Measurements from ENCODE around the gene BDKRB2. TPM values are rescaled to one million over a fixed set of nuclear protein-coding genes. Genes with fewer than 3 reads are reported as not detected.

The BDKRB2 gene
- total and polyA plus RNA-seq, 2 donors (not counting 1 experiment from before 2014, with no cell fraction given) = not detected

GRCh38 chr14:96181186-96182056 is 23.2 kb upstream of the BDKRB2 start:
- CTCF ChIA-PET = no interaction called here
- H3K4me1 ChIP-seq (ENCODE audit: control insufficient read depth in 2 of 2, insufficient read depth in 2 of 2, low read length in 2 of 2) = peaks cover 0 to 7% of the 10 kb centered on the region in 2 donors
- no peaks in the 10 kb centered on the region for H3K36me3 ChIP-seq (replicated peaks in 1 of 2; ENCODE audit: control extremely low read depth in 1 of 2, control insufficient read depth in 1 of 2, extremely low read depth in 1 of 2, insufficient read depth in 2 of 2, low read length in 1 of 2)
- ATAC-seq (ENCODE audit: low read depth) (no peak), DNase-seq (no peak)
- H3K27me3 Mint-ChIP-seq = peaks cover 19% of the 10 kb centered on the region
- H2AFZ ChIP-seq (ENCODE audit: insufficient read depth, low read depth, low read length, poor library complexity, severe bottlenecking) = no peak overlapping the region
- H3K27me3 ChIP-seq (replicated peaks in 1 of 4; ENCODE audit: control extremely low read depth in 1 of 4, control insufficient read depth in 3 of 4, insufficient read depth in 4 of 4, low read length in 3 of 4) = no peaks in the 10 kb centered on the region
- no peak overlapping the region for H3K4me3 ChIP-seq (ENCODE audit: control extremely low read depth in 1 of 5, extremely low read depth in 1 of 5, insufficient read depth in 1 of 5, low read depth in 2 of 5, low read length in 4 of 5)
- no peaks in the 10 kb centered on the region for H3K9me3 Mint-ChIP-seq (ENCODE audit: insufficient read depth)
- no peak overlapping the region for H3K27ac ChIP-seq (ENCODE audit: low read length in 2 of 2)
- H4K20me1 ChIP-seq (ENCODE audit: control insufficient read depth, insufficient read depth, low read length, poor library complexity, severe bottlenecking) = no peaks in the 10 kb centered on the region
- TF ChIP-seq, protein P1, sequence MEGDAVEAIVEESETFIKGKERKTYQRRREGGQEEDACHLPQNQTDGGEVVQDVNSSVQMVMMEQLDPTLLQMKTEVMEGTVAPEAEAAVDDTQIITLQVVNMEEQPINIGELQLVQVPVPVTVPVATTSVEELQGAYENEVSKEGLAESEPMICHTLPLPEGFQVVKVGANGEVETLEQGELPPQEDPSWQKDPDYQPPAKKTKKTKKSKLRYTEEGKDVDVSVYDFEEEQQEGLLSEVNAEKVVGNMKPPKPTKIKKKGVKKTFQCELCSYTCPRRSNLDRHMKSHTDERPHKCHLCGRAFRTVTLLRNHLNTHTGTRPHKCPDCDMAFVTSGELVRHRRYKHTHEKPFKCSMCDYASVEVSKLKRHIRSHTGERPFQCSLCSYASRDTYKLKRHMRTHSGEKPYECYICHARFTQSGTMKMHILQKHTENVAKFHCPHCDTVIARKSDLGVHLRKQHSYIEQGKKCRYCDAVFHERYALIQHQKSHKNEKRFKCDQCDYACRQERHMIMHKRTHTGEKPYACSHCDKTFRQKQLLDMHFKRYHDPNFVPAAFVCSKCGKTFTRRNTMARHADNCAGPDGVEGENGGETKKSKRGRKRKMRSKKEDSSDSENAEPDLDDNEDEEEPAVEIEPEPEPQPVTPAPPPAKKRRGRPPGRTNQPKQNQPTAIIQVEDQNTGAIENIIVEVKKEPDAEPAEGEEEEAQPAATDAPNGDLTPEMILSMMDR (IDR thresholded peaks at IDR 0.05) = no peak
- no peak for TF ChIP-seq EZH2 (IDR thresholded peaks at IDR 0.05; ENCODE audit: borderline replicate concordance, insufficient read depth, low read depth, low read length, poor library complexity, severe bottlenecking)
- intact Hi-C loops (cut with micrococcal nuclease) = no loop called here
- peaks cover 0 to 9% (median 0%) of the 10 kb centered on the region in 3 donors for H3K9me3 ChIP-seq (ENCODE audit: control extremely low read depth in 1 of 3, control insufficient read depth in 2 of 3, insufficient read depth in 1 of 3, low read length in 2 of 3)
- no peak overlapping the region for H3K4me2 ChIP-seq (replicated peaks; ENCODE audit: low read depth, low read length, poor library complexity, severe bottlenecking)
- H3K4me3 Mint-ChIP-seq = no peak overlapping the region
- peaks cover 2% of the 10 kb centered on the region for H3K4me1 Mint-ChIP-seq
- POLR2A ChIA-PET = no interaction called here
- H3K27ac Mint-ChIP-seq = no peak overlapping the region
- 88% methylated on average over 7 of the region's 17 CpGs for WGBS (ENCODE audit: insufficient coverage)
- H3K79me2 ChIP-seq (ENCODE audit: control insufficient read depth, insufficient read depth, low read length) = no peaks in the 10 kb centered on the region
- H3K9ac ChIP-seq (ENCODE audit: low read length) = no peak overlapping the region

DNA sequence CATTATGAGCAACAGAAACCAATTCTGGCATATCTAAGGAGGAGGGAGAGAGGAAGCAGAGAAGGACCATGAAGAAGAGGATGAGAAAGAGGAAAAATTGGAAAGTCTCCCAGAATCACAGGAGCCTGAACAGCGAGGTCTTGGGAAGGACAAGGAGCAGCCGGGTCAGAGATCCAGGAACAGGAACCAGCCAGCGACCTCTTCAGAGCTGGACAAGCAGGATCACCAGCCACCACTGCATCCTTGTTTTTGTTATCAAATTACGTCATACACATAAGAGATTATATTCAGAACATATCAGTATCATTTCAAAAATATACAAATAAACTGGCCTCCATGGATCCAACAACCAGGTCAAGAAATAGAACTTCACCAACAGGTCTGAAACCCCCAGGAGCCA is 22.1 kb upstream of the BDKRB2 start:
- CTCF ChIA-PET = no interaction called here
- no peak overlapping the region for H3K27ac ChIP-seq (ENCODE audit: low read length in 2 of 2)
- TF ChIP-seq, protein P1 (IDR thresholded peaks at IDR 0.05) = no peak
- TF ChIP-seq EZH2 (IDR thresholded peaks at IDR 0.05; ENCODE audit: borderline replicate concordance, insufficient read depth, low read depth, low read length, poor library complexity, severe bottlenecking) = no peak
- no peaks in the 10 kb centered on the region for H3K27me3 ChIP-seq (replicated peaks in 1 of 4; ENCODE audit: control extremely low read depth in 1 of 4, control insufficient read depth in 3 of 4, insufficient read depth in 4 of 4, low read length in 3 of 4)
- Mint-ChIP-seq H3K9me3 (ENCODE audit: insufficient read depth) (no peaks in the 10 kb centered on the region), H3K27ac (no peak overlapping the region), H3K4me1 (peaks cover 1% of the 10 kb centered on the region), H3K4me3 (no peak overlapping the region), H3K27me3 (peaks cover 14% of the 10 kb centered on the region)
- no peaks in the 10 kb centered on the region for H4K20me1 ChIP-seq (ENCODE audit: control insufficient read depth, insufficient read depth, low read length, poor library complexity, severe bottlenecking)
- no peaks in the 10 kb centered on the region for H3K36me3 ChIP-seq (replicated peaks in 1 of 2; ENCODE audit: control extremely low read depth in 1 of 2, control insufficient read depth in 1 of 2, extremely low read depth in 1 of 2, insufficient read depth in 2 of 2, low read length in 1 of 2)
- 84% methylated on average over 4 of the region's 4 CpGs for WGBS (ENCODE audit: insufficient coverage)
- intact Hi-C loops (cut with micrococcal nuclease) = no loop called here
- peaks cover 0 to 6% of the 10 kb centered on the region in 2 donors for H3K4me1 ChIP-seq (ENCODE audit: control insufficient read depth in 2 of 2, insufficient read depth in 2 of 2, low read length in 2 of 2)
- POLR2A ChIA-PET = no interaction called here
- H3K4me3 ChIP-seq (ENCODE audit: control extremely low read depth in 1 of 5, extremely low read depth in 1 of 5, insufficient read depth in 1 of 5, low read depth in 2 of 5, low read length in 4 of 5) = no peak overlapping the region
- peaks cover 0 to 6% (median 0%) of the 10 kb centered on the region in 3 donors for H3K9me3 ChIP-seq (ENCODE audit: control extremely low read depth in 1 of 3, control insufficient read depth in 2 of 3, insufficient read depth in 1 of 3, low read length in 2 of 3)
- no peak overlapping the region for H3K4me2 ChIP-seq (replicated peaks; ENCODE audit: low read depth, low read length, poor library complexity, severe bottlenecking)
- H3K79me2 ChIP-seq (ENCODE audit: control insufficient read depth, insufficient read depth, low read length) = no peaks in the 10 kb centered on the region
- no peak overlapping the region for H3K9ac ChIP-seq (ENCODE audit: low read length)
- ATAC-seq (ENCODE audit: low read depth) = no peak
- H2AFZ ChIP-seq (ENCODE audit: insufficient read depth, low read depth, low read length, poor library complexity, severe bottlenecking) = no peak overlapping the region
- DNase-seq = no peak

Measured in B cell (primary cell).